Sigmoid colon (tissue), 7 donors: ENCODE data around the gene PDLIM4. TPM values are rescaled to one million over a fixed set of nuclear protein-coding genes. Genes with fewer than 3 reads are reported as not detected.

Source experiments
- DNase-seq: peaks from one replicate; pipeline ENCODE4 v3.0.0-alpha.2; 2019
- H3K27ac ChIP-seq, 4 donors: fragments of 200-600 bp; sonication (generic); one replicate each; pipeline ENCODE4 v1.5.1; 2016 to 2019; ENCODE audit warnings: mild to moderate bottlenecking in 1 of 4
- H3K27me3 ChIP-seq, 3 donors: fragments of 200-600 bp; sonication (generic); one replicate each; pipeline ENCODE4 v1.5.1; 2019; ENCODE audit warnings: mild to moderate bottlenecking in 1 of 3
- H3K36me3 ChIP-seq, 4 donors: fragments of 200-600 bp; sonication (generic); one replicate each; pipeline ENCODE4 v1.5.1; 2016 to 2019
- H3K4me1 ChIP-seq, 4 donors: fragments of 200-600 bp; sonication (generic); one replicate each; pipeline ENCODE4 v1.5.1; 2017 to 2019
- H3K4me3 ChIP-seq, 4 donors: fragments of 200-600 bp; sonication (generic); one replicate each; pipeline ENCODE4 v1.5.1; 2017 to 2019; ENCODE audit warnings: mild to moderate bottlenecking in 2 of 4, moderate library complexity in 1 of 4
- H3K9me3 ChIP-seq, 4 donors: fragments of 200-600 bp in 3 of 4; sonication (generic) in 3 of 4; one replicate each; pipeline versions ENCODE4 v1.5.1 to v1.6.1; 2013 to 2019
- CTCF ChIP-seq, 4 experiments: fragments of 450-650 bp in 3 of 4; fragments of 200-600 bp in 1 of 4; IDR thresholded peaks; one replicate each; pipeline ENCODE4 v1.5.1; 2016 to 2019; ENCODE audit warnings: antibody characterized with exemption in 4 of 4, mild to moderate bottlenecking in 3 of 4, moderate library complexity in 2 of 4
- EP300 ChIP-seq, 4 donors: sonication (generic); formaldehyde crosslinking; IDR thresholded peaks; one replicate each; pipeline ENCODE4 v1.6.1; 2017; ENCODE audit warnings: antibody characterized with exemption in 4 of 4
- POLR2A ChIP-seq, 2 donors: fragments of 450-650 bp; IDR thresholded peaks; one replicate each; pipeline ENCODE4 v1.6.1; 2016; ENCODE audit warnings: antibody characterized with exemption in 2 of 2, mild to moderate bottlenecking in 2 of 2, moderate library complexity in 2 of 2
- POLR2AphosphoS5 ChIP-seq, 4 donors: sonication (generic); formaldehyde crosslinking; IDR thresholded peaks; one replicate each; pipeline ENCODE4 v1.6.1; 2017; ENCODE audit warnings: antibody characterized with exemption in 4 of 4
- WGBS, 2 donors: extraction: QIAGEN DNeasy Blood & Tissue Kit; methylation state at CpG; one replicate each; pipeline ENCODE4 v1.1.7; 2013; 5-methylcytosine and 5-hydroxymethylcytosine counted together
- intact Hi-C: fragments of 100-400 bp; cut with DNase I; formaldehyde crosslinking; loops from one replicate; pipeline ENCODE4 v1.15.1; 2023
- polyA plus RNA-seq, 3 donors: library from polyadenylated mRNA; stranded (reverse); fragments of 200-250 nt; gene quantifications; one replicate each; pipeline ENCODE4 v1.2.3, GENCODE V29; 2013
- total RNA-seq, 4 donors: library from RNA; depleted of rRNA; stranded (reverse); fragments of >200 nt; gene quantifications; one replicate each; pipeline ENCODE4 v1.1.0, GENCODE V29; 2016
- donor health status: healthy with polysubstance abuse.
- donor health status: Bipolar disorder and iron deficiency.
- donor health status: healthy.

Gene PDLIM4
- total and polyA plus RNA-seq, 7 donors: 2.1 to 133 (median 38.2) TPM

- no peak for TF ChIP-seq CTCF (IDR thresholded peaks at IDR 0.05)
- no peak for TF ChIP-seq EP300 (IDR thresholded peaks at IDR 0.05)
- no peak for TF ChIP-seq POLR2AphosphoS5 (IDR thresholded peaks at IDR 0.05)
- no peak for TF ChIP-seq POLR2A (IDR thresholded peaks at IDR 0.05)
- Histone ChIP-seq H3K27me3 (no peaks in the 10 kb centered on the region), H3K4me3 (no peak overlapping the region), H3K36me3 (no peaks in the 10 kb centered on the region), H3K27ac (no peak overlapping the region), H3K4me1 (no peaks in the 10 kb centered on the region), H3K9me3 (peaks cover 0 to 2% (median under 1%) of the 10 kb centered on the region in 4 donors)
- intact Hi-C loops: no loop called here
- peak; percentile 38 for DNase-seq
- 88 to 90% methylated on average over 3 of the region's 3 CpGs for WGBS, 2 donors
Measured at GRCh38 chr5:132243366-132243977, 14.0 kb upstream of the PDLIM4 start.

GRCh38 chr5:132245593-132245992 is 11.9 kb upstream of the PDLIM4 start:
- no peak for DNase-seq
- H3K27me3 ChIP-seq: no peaks in the 10 kb centered on the region
- TF ChIP-seq CTCF (IDR thresholded peaks at IDR 0.05) (no peak), POLR2A (IDR thresholded peaks at IDR 0.05) (no peak), POLR2AphosphoS5 (IDR thresholded peaks at IDR 0.05) (no peak), EP300 (IDR thresholded peaks at IDR 0.05) (no peak)
- no peaks in the 10 kb centered on the region for H3K4me1 ChIP-seq
- no peak overlapping the region for H3K27ac ChIP-seq
- H3K9me3 ChIP-seq: peaks cover 0 to 2% (median under 1%) of the 10 kb centered on the region in 4 donors
- no peak overlapping the region for H3K4me3 ChIP-seq
- WGBS, 2 donors: 11 to 51% methylated on average over 1 of the region's 1 CpG
- H3K36me3 ChIP-seq: no peaks in the 10 kb centered on the region
- intact Hi-C loops: no loop called here

GRCh38 chr5:132246806-132247205 is 10.7 kb upstream of the PDLIM4 start:
- H3K27ac ChIP-seq: no peak overlapping the region
- H3K4me1 ChIP-seq: no peaks in the 10 kb centered on the region
- no peaks in the 10 kb centered on the region for H3K36me3 ChIP-seq
- no peak for DNase-seq
- H3K27me3 ChIP-seq: no peaks in the 10 kb centered on the region
- TF ChIP-seq POLR2AphosphoS5 (IDR thresholded peaks at IDR 0.05) (no peak), CTCF (IDR thresholded peaks at IDR 0.05) (no peak), POLR2A (IDR thresholded peaks at IDR 0.05) (no peak), EP300 (IDR thresholded peaks at IDR 0.05) (no peak)
- peaks cover 0 to 2% (median 0%) of the 10 kb centered on the region in 4 donors for H3K9me3 ChIP-seq
- H3K4me3 ChIP-seq: no peak overlapping the region
- intact Hi-C loops: no loop called here

GRCh38 chr5:132250547-132250946 is 6.9 kb upstream of the PDLIM4 start:
- Histone ChIP-seq H3K9me3 (no peaks in the 10 kb centered on the region), H3K4me3 (no peak overlapping the region), H3K4me1 (peaks cover 0 to 14% (median 11%) of the 10 kb centered on the region in 4 donors), H3K36me3 (no peaks in the 10 kb centered on the region), H3K27ac (no peak overlapping the region), H3K27me3 (no peaks in the 10 kb centered on the region)
- intact Hi-C loops: no loop called here
- 95 to 96% methylated on average over 2 of the region's 2 CpGs for WGBS, 2 donors
- DNase-seq: peak; percentile 12
- no peak for TF ChIP-seq POLR2AphosphoS5 (IDR thresholded peaks at IDR 0.05)
- no peak for TF ChIP-seq POLR2A (IDR thresholded peaks at IDR 0.05)
- TF ChIP-seq EP300 (IDR thresholded peaks at IDR 0.05): no peak
- TF ChIP-seq CTCF (IDR thresholded peaks at IDR 0.05): no peak

- no peak for TF ChIP-seq EP300 (IDR thresholded peaks at IDR 0.05)
- no peak for TF ChIP-seq POLR2A (IDR thresholded peaks at IDR 0.05)
- TF ChIP-seq CTCF (IDR thresholded peaks at IDR 0.05): no peak
- no peak for TF ChIP-seq POLR2AphosphoS5 (IDR thresholded peaks at IDR 0.05)
- Histone ChIP-seq H3K27ac (no peak overlapping the region), H3K27me3 (no peaks in the 10 kb centered on the region), H3K36me3 (no peaks in the 10 kb centered on the region), H3K9me3 (no peaks in the 10 kb centered on the region), H3K4me3 (no peak overlapping the region), H3K4me1 (peaks cover 0 to 14% (median 11%) of the 10 kb centered on the region in 4 donors)
- peak; percentile 63 for DNase-seq
- intact Hi-C loops: no loop called here
- WGBS, 2 donors: 87 to 93% methylated on average over 10 of the region's 10 CpGs
Measured at GRCh38 chr5:132251220-132251725, 6.2 kb upstream of the PDLIM4 start.
